Measurements from ENCODE around the gene SYT15. TPM values are rescaled to one million over a fixed set of nuclear protein-coding genes. Genes with fewer than 3 reads are reported as not detected.

SYT15 gene
- total RNA-seq, 1 experiment from 2014 or later: 0.17 TPM

Other genes starting within 250 kb of the SYT15 start
- not detected in 2 replicates for gene ANXA8L1, start 203.4 kb upstream of the SYT15 start, total RNA-seq (2014; rRNA removed; shearing (Covaris generic))
- not detected in 2 replicates for gene NPY4R, start 113.2 kb upstream of the SYT15 start, total RNA-seq (2014; rRNA removed; shearing (Covaris generic))
- not detected in 2 replicates for gene GPRIN2, start 22.5 kb upstream of the SYT15 start, total RNA-seq (2014; rRNA removed; shearing (Covaris generic))

Data from H4 (cell line).